H1 (cell line): Measurements from ENCODE around the gene PCDHGB5. TPM values are rescaled to one million over a fixed set of nuclear protein-coding genes. Genes with fewer than 3 reads are reported as not detected.

ENCODE experiments used
- CHD7 ChIP-seq: fragments of 300-600 bp; sonication (generic); IDR thresholded peaks from 2 replicates; pipeline ENCODE4 v1.7.1; 2012; ENCODE audit warnings: low read length, moderate library complexity, mild to moderate bottlenecking, inconsistent platforms; ENCODE audit not compliant: insufficient replicate concordance
- E2F6 ChIP-seq: IDR thresholded peaks from 2 replicates; pipeline ENCODE4 v1.6.1; 2012; ENCODE audit warnings: inconsistent platforms
- EP300 ChIP-seq, 2 experiments: IDR thresholded peaks; 1 replicate in 1 of 2; 2 replicates in 1 of 2; pipeline ENCODE4 v1.6.1; 2011 to 2012; ENCODE audit warnings: low read depth in 2 of 2, low read length in 2 of 2, mild to moderate bottlenecking in 2 of 2, borderline replicate concordance in 1 of 2, inconsistent platforms in 1 of 2, moderate library complexity in 1 of 2
- HDAC2 ChIP-seq, 2 experiments: fragments of 300-600 bp in 1 of 2; sonication (generic) in 1 of 2; IDR thresholded peaks; 2 replicates each; pipeline ENCODE4 v1.6.1; 2011 to 2012; ENCODE audit warnings: low read depth in 2 of 2, low read length in 2 of 2, mild to moderate bottlenecking in 2 of 2, moderate library complexity in 2 of 2, borderline replicate concordance in 1 of 2, inconsistent platforms in 1 of 2
- KDM4A ChIP-seq: IDR thresholded peaks from one replicate; pipeline ENCODE4 v1.7.1; 2012; ENCODE audit warnings: low read depth, mild to moderate bottlenecking, moderate library complexity, low read length, inconsistent platforms; ENCODE audit not compliant: severe bottlenecking
- SIN3A ChIP-seq, 2 experiments: IDR thresholded peaks in 1 of 2; conservative IDR thresholded peaks in 1 of 2; 2 replicates each; pipeline ENCODE4 v1.6.1; 2011 to 2012; ENCODE audit warnings: low read length in 2 of 2, improper control_type of control experiment in 1 of 2, low read depth in 1 of 2, mild to moderate bottlenecking in 1 of 2
- SP1 ChIP-seq: IDR thresholded peaks from 2 replicates; pipeline ENCODE4 v1.6.1; 2011; ENCODE audit warnings: low read depth, low read length
- TAF1 ChIP-seq: IDR thresholded peaks from 2 replicates; pipeline ENCODE4 v1.6.1; 2011; ENCODE audit warnings: mild to moderate bottlenecking, low read depth, low read length
- polyA plus RNA-seq, 7 experiments: library from polyadenylated mRNA; depleted of rRNA in 3 of 7; stranded (reverse) in 5 of 7; unstranded in 2 of 7; fragments of >200 nt in 5 of 7; fragments of 200-250 nt in 2 of 7; gene quantifications; 1 replicate in 5 of 7; 2 replicates in 1 of 7; 4 replicates in 1 of 7; pipeline versions ENCODE4 v1.2.1 to v1.2.3, GENCODE V29; 2011 to 2013; ENCODE audit warnings: missing spikeins in 2 of 7, mixed read lengths in 2 of 7
- total RNA-seq: library from RNA; stranded (reverse); fragmentation: NEBNext Ultra II Directional; extraction: Animal tissue kit (Norgen Biotek cat#: 25700); gene quantifications from 2 replicates; pipeline ENCODE4 v1.2.1, GENCODE V29; 2021

The PCDHGB5 gene
- total and polyA plus RNA-seq, 2 of the 8 experiments (the other 6 are each of a cell fraction or from before 2014, with no cell fraction given), result 1.1 to 2.6 TPM

- TF ChIP-seq CHD7 (no peak), TAF1 (no peak), SIN3A (conservative IDR thresholded peaks at IDR 0.05 in 1 of 2, IDR thresholded peaks at IDR 0.05 in 1 of 2; ENCODE audit: low read depth in 1 of 2, low read length in 2 of 2) (no peak), EP300 (IDR thresholded peaks at IDR 0.05; ENCODE audit: borderline replicate concordance in 1 of 2, low read depth in 2 of 2, low read length in 2 of 2) (no peak), HDAC2 (IDR thresholded peaks at IDR 0.05; ENCODE audit: borderline replicate concordance in 1 of 2, low read depth in 2 of 2, low read length in 2 of 2) (no peak), KDM4A (no peak), SP1 (no peak), E2F6 (no peak)
These were observed 31.5 kb upstream of the PCDHGB5 start (continued) for GRCh38 chr5:141366016-141366896.
